IMR-90 (cell line): ENCODE results near the gene PRTG. TPM values are rescaled to one million over a fixed set of nuclear protein-coding genes. Genes with fewer than 3 reads are reported as not detected.

Experiments used
- ATAC-seq: fragments of 200-7000 bp; cut with Tn5 transposase; 2 replicates; pipeline ENCODE4 v1.9.1; 2020; ENCODE audit warnings: low read depth, mild to moderate bottlenecking, moderate library complexity
- BruUV-seq: library from RNA; stranded (reverse); fragments of 400-500 nt; replicated peaks from 2 replicates; lab custom pipeline; 2021; lab: Mats Ljungman, UMichigan
- CTCF ChIA-PET: fragments of 300-600 bp; formaldehyde crosslinking; extraction: SDS; loops from one replicate; lab custom pipeline; 2021; ENCODE audit warnings: antibody characterized with exemption; lab: Yijun Ruan, JAX
- POLR2A ChIA-PET: fragments of 300-600 bp; sonication (Branson Sonifier 250); formaldehyde crosslinking; loops from one replicate; lab custom pipeline; 2022; ENCODE audit warnings: antibody characterized with exemption; ENCODE audit not compliant: unreplicated experiment; lab: Charles Lee
- DNase-seq: peaks from one replicate; pipeline ENCODE4 v3.0.0; 2013
- H2AFZ ChIP-seq: replicated peaks from 2 replicates; pipeline ENCODE3; 2013; ENCODE audit warnings: low read length, mild to moderate bottlenecking; ENCODE audit not compliant: poor library complexity
- H2AK5ac ChIP-seq: 2 replicates; pipeline ENCODE4 v1.6.1; 2013; ENCODE audit warnings: low read depth, low read length, inconsistent platforms
- H2AK9ac ChIP-seq: replicated peaks from 2 replicates; pipeline ENCODE3; 2013; ENCODE audit warnings: mild to moderate bottlenecking, low read depth, low read length, moderate library complexity; ENCODE audit not compliant: poor library complexity
- H2BK120ac ChIP-seq: 2 replicates; pipeline ENCODE4 v1.6.1; 2013; ENCODE audit warnings: low read depth, low read length, inconsistent platforms
- H2BK15ac ChIP-seq: 3 replicates; pipeline ENCODE4 v1.6.1; 2013; ENCODE audit warnings: low read depth, low read length, inconsistent platforms
- H2BK20ac ChIP-seq: 2 replicates; pipeline ENCODE4 v1.6.1; 2013; ENCODE audit warnings: low read depth, mild to moderate bottlenecking, inconsistent platforms, low read length, moderate library complexity
- H2BK5ac ChIP-seq: 2 replicates; pipeline ENCODE4 v1.6.1; 2013; ENCODE audit warnings: mild to moderate bottlenecking, low read depth, low read length, inconsistent platforms; ENCODE audit not compliant: poor library complexity, severe bottlenecking
- H3K14ac ChIP-seq: replicated peaks from 2 replicates; pipeline ENCODE4 v1.6.1; 2013; ENCODE audit warnings: low read depth, low read length, inconsistent platforms
- H3K18ac ChIP-seq: 2 replicates; pipeline ENCODE4 v1.6.1; 2013; ENCODE audit warnings: low read depth, low read length, control low read depth
- H3K23ac ChIP-seq: 2 replicates; pipeline ENCODE4 v1.6.1; 2013; ENCODE audit warnings: low read depth, low read length, inconsistent platforms
- H3K27ac ChIP-seq: 2 replicates; pipeline ENCODE4 v1.5.1; 2013; ENCODE audit warnings: mild to moderate bottlenecking, control low read depth, low read length; ENCODE audit not compliant: insufficient read depth
- H3K27me3 ChIP-seq: 2 replicates; pipeline ENCODE4 v1.6.1; 2013; ENCODE audit warnings: low read length; ENCODE audit not compliant: control insufficient read depth, insufficient read depth
- H3K36me3 ChIP-seq: 2 replicates; pipeline ENCODE4 v1.6.1; 2013; ENCODE audit warnings: low read length, mixed read lengths; ENCODE audit not compliant: control insufficient read depth, insufficient read depth
- H3K4ac ChIP-seq: 2 replicates; pipeline ENCODE4 v1.6.1; 2013; ENCODE audit warnings: low read depth, low read length, inconsistent platforms
- H3K4me1 ChIP-seq: 2 replicates; pipeline ENCODE4 v1.6.1; 2013; ENCODE audit warnings: low read length, mixed read lengths; ENCODE audit not compliant: control insufficient read depth, insufficient read depth
- H3K4me2 ChIP-seq: 2 replicates; pipeline ENCODE4 v1.6.1; 2013; ENCODE audit warnings: low read depth, mild to moderate bottlenecking, control low read depth, low read length, moderate library complexity
- H3K4me3 ChIP-seq: 2 replicates; pipeline ENCODE4 v1.5.1; 2013; ENCODE audit warnings: low read depth, mild to moderate bottlenecking, control low read depth, low read length, moderate library complexity; ENCODE audit not compliant: insufficient read depth
- H3K56ac ChIP-seq: 2 replicates; pipeline ENCODE4 v1.6.1; 2013; ENCODE audit warnings: low read length, inconsistent platforms; ENCODE audit not compliant: insufficient read depth; ENCODE audit errors: extremely low read depth
- H3K79me1 ChIP-seq, 2 experiments: 2 replicates each; pipeline ENCODE4 v1.6.1; 2013; ENCODE audit warnings: low read length in 2 of 2, inconsistent platforms in 1 of 2, low read depth in 1 of 2
- H3K9ac ChIP-seq: 2 replicates; pipeline ENCODE4 v1.6.1; 2013; ENCODE audit warnings: low read depth, low read length, control low read depth
- H3K9me1 ChIP-seq: 2 replicates; pipeline ENCODE4 v1.6.1; 2013; ENCODE audit warnings: low read length, inconsistent platforms; ENCODE audit not compliant: insufficient read depth
- H3K9me3 ChIP-seq: 2 replicates; pipeline ENCODE4 v1.6.1; 2013; ENCODE audit warnings: low read length; ENCODE audit not compliant: control insufficient read depth, insufficient read depth
- H4K20me1 ChIP-seq: 2 replicates; pipeline ENCODE4 v1.6.1; 2013; ENCODE audit warnings: low read length, inconsistent platforms; ENCODE audit not compliant: insufficient read depth
- H4K5ac ChIP-seq: 2 replicates; pipeline ENCODE4 v1.6.1; 2013; ENCODE audit warnings: mild to moderate bottlenecking, low read depth, low read length, control low read depth
- H4K8ac ChIP-seq, 2 experiments: 2 replicates each; pipeline ENCODE4 v1.6.1; 2013; ENCODE audit warnings: low read depth in 2 of 2, low read length in 2 of 2, control low read depth in 1 of 2, inconsistent platforms in 1 of 2
- H4K91ac ChIP-seq: 2 replicates; pipeline ENCODE4 v1.6.1; 2013; ENCODE audit warnings: low read depth, low read length, inconsistent platforms; ENCODE audit not compliant: insufficient read depth
- BHLHE40 ChIP-seq: fragments of 150-350 bp; IDR thresholded peaks from 2 replicates; pipeline ENCODE4 v1.6.1; 2016; ENCODE audit warnings: mild to moderate bottlenecking, low read depth, low read length
- CHD1 ChIP-seq: IDR thresholded peaks from 2 replicates; pipeline ENCODE4 v1.6.1; 2012; ENCODE audit warnings: low read depth, low read length, improper control_type of control experiment
- MAZ ChIP-seq: IDR thresholded peaks from 2 replicates; pipeline ENCODE4 v1.6.1; 2012; ENCODE audit warnings: low read depth, mild to moderate bottlenecking, low read length, improper control_type of control experiment, moderate library complexity, borderline replicate concordance
- NFE2L2 ChIP-seq: fragments of 150-350 bp; IDR thresholded peaks from 2 replicates; pipeline ENCODE4 v1.6.1; 2016; ENCODE audit warnings: low read depth, mild to moderate bottlenecking, low read length
- RAD21 ChIP-seq: IDR thresholded peaks from 2 replicates; pipeline ENCODE4 v1.6.1; 2012; ENCODE audit warnings: low read length, improper control_type of control experiment
- RFX5 ChIP-seq: IDR thresholded peaks from 2 replicates; pipeline ENCODE4 v1.8.0; 2012; ENCODE audit warnings: low read depth, mild to moderate bottlenecking, low read length, moderate library complexity
- USF2 ChIP-seq: fragments of 150-350 bp; IDR thresholded peaks from 2 replicates; pipeline ENCODE4 v1.6.1; 2017; ENCODE audit warnings: mild to moderate bottlenecking, antibody characterized with exemption, low read length, low read depth
- WGBS, 2 experiments: methylation state at CpG; one replicate each; pipeline versions ENCODE4 v1.1.5 to v1.1.7; 2013; ENCODE audit warnings: missing lambda C conversion rate in 2 of 2; ENCODE audit not compliant: insufficient read length in 1 of 2; ENCODE audit errors: extremely low coverage in 2 of 2; 5-methylcytosine and 5-hydroxymethylcytosine counted together
- dilution Hi-C: fragments of 300-500 bp; cut with HindIII; formaldehyde crosslinking; loops from one replicate; pipeline ENCODE4 v1.14.3; 2018; ENCODE audit warnings: low sequenced_read_pairs; ENCODE audit not compliant: unreplicated experiment
- in situ Hi-C: fragments of 300-500 bp; cut with MboI; formaldehyde crosslinking; loops from 3 replicates; pipeline ENCODE4 v1.14.3; 2019; ENCODE audit warnings: low sequenced_read_pairs, inconsistent platforms, mixed read lengths
- intact Hi-C: fragments of 100-400 bp; cut with micrococcal nuclease; formaldehyde crosslinking; loops from 2 replicates; pipeline ENCODE4 v1.10.0; 2022
- polyA plus RNA-seq, 3 experiments: library from polyadenylated mRNA; depleted of rRNA; stranded (reverse); fragments of >200 nt; gene quantifications; 2 replicates each; pipeline ENCODE4 v1.2.3, GENCODE V29; 2012; ENCODE audit warnings: low replicate concordance in 1 of 3
- total RNA-seq: library from RNA; depleted of rRNA; stranded (reverse); fragments of >200 nt; gene quantifications from 2 replicates; pipeline ENCODE4 v1.2.3, GENCODE V29; 2012

Gene PRTG
- total and polyA plus RNA-seq, 2 of the 4 experiments (the other 2 are of a cell fraction) = 0.99 to 1.4 TPM

GRCh38 chr15:55660153-55660552, 82.8 kb downstream of the PRTG start:
- TF ChIP-seq BHLHE40 (no peak), CHD1 (no peak), NFE2L2 (no peak), RFX5 (no peak), USF2 (no peak), MAZ (no peak), RAD21 (no peak)
- POLR2A ChIA-PET = no interaction called here
- no peak overlapping the region for H2BK5ac ChIP-seq
- ATAC-seq (no peak), DNase-seq (no peak)
- H3K14ac ChIP-seq = no peak overlapping the region
- H3K27ac ChIP-seq = no peak overlapping the region
- intact Hi-C loops (loop anchor here (5.0 kb wide), 1 partner anchor 67 kb away; no protein-coding TSS in a partner anchor), in situ Hi-C loops (loop anchor here (25.0 kb wide), 2 partner anchors 127 to 777 kb away; no protein-coding TSS in a partner anchor), dilution Hi-C loops (no loop called here)
- H3K9ac ChIP-seq = no peak overlapping the region
- no peak overlapping the region for H2BK15ac ChIP-seq
- no peaks in the 10 kb centered on the region for H3K9me3 ChIP-seq
- H2BK120ac ChIP-seq = no peak overlapping the region
- H2AK5ac ChIP-seq = no peak overlapping the region
- H3K79me1 ChIP-seq = no peaks in the 10 kb centered on the region
- no peaks in the 10 kb centered on the region for H3K9me1 ChIP-seq
- H3K4me1 ChIP-seq = peaks cover 2% of the 10 kb centered on the region
- H2AFZ ChIP-seq = no peak overlapping the region
- H4K8ac ChIP-seq = no peak overlapping the region
- no peak overlapping the region for H3K56ac ChIP-seq
- no peak overlapping the region for H3K18ac ChIP-seq
- no CpG with 5 or more reads among the region's 5 CpGs for WGBS, 2 experiments
- H4K20me1 ChIP-seq = no peaks in the 10 kb centered on the region
- H3K4ac ChIP-seq = no peak overlapping the region
- H3K27me3 ChIP-seq = no peaks in the 10 kb centered on the region
- no peak overlapping the region for H4K5ac ChIP-seq
- CTCF ChIA-PET = no interaction called here
- H3K4me3 ChIP-seq = no peak overlapping the region
- H3K23ac ChIP-seq = no peak overlapping the region
- H2BK20ac ChIP-seq = no peak overlapping the region
- no peak overlapping the region for H2AK9ac ChIP-seq
- H3K36me3 ChIP-seq = no peaks in the 10 kb centered on the region
- no peak overlapping the region for H3K4me2 ChIP-seq
- no TSS peak for BruUV-seq
- H4K91ac ChIP-seq = no peak overlapping the region
